ENCODE data around the gene POLE3. TPM values are rescaled to one million over a fixed set of nuclear protein-coding genes. Genes with fewer than 3 reads are reported as not detected.

Gene POLE3
- total and polyA plus RNA-seq, 9 of the 15 experiments (the other 6 are each of a cell fraction or from before 2014, with no cell fraction given), result 52.6 to 179 (median 110) TPM

DNA sequence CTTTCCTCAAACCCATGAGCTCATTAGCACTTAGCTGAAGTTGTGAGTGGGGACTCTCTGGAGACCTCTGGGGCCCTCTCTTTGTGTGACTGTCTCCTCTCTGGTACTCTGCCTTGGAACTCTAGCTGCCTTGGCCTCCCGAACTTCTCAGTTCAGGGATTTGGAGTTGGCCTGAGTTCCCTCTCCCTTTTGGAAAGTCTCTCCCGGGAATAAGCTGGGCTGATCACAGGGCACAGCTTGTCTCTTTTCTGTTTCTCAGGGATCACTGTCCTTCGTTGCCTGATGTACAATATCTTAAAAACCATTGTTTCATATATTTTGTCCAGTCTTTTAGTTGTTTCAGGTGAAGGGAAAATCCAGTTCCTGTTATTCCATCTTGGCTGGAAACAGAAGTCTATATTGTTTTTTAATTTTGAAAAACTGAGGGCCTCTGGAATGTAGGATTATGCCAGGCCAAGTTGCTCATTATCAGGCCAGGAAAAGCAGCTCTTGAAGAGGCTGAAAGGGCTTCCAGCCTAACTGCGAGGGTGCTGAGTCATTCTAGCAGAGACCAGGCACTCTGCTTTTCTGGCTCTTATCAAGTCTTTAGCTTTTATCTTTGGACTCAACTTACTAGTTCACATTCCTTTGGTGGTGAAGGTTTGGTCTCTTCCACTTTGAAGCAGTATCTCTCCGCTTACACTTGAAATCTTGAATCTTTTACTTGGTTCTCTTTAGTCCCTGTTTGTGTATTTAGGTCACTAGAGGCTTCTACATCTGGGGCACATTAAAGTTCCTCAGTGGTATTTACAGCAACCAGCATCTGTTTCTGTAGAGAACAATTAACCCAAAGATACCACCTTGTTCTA is 44.7 kb upstream of the POLE3 start (continued):
- TF ChIP-seq PCBP2 (IDR thresholded peaks at IDR 0.05; ENCODE audit: low read depth, low read length, poor library complexity, severe bottlenecking), result no peak
- TF ChIP-seq SREBF2 (CRISPR knock-in tag; IDR thresholded peaks at IDR 0.05), result no peak
- no peak for TF ChIP-seq CBFB (CRISPR knock-in tag; IDR thresholded peaks at IDR 0.05)
- no peak for TF ChIP-seq NR2C2 (CRISPR knock-in tag; IDR thresholded peaks at IDR 0.05)
- no peak for TF ChIP-seq NR2C2 (tag; IDR thresholded peaks at IDR 0.05)
- no peak for TF ChIP-seq ZNF274 (IDR thresholded peaks at IDR 0.05; ENCODE audit: borderline replicate concordance, low read depth, low read length)
- TF ChIP-seq ZBTB2 (IDR thresholded peaks at IDR 0.05), result no peak
- no peak for TF ChIP-seq MCM3 (IDR thresholded peaks at IDR 0.05)
- TF ChIP-seq RAD51 (IDR thresholded peaks at IDR 0.05; ENCODE audit: borderline replicate concordance, low read depth), result no peak
- no peak for TF ChIP-seq ZNF143 (CRISPR knock-in tag; IDR thresholded peaks at IDR 0.05)
- no peak for TF ChIP-seq SREBF1 (IDR thresholded peaks at IDR 0.05; ENCODE audit: borderline replicate concordance, low read depth, low read length)
- TF ChIP-seq CHCHD3 (CRISPR knock-in tag; IDR thresholded peaks at IDR 0.05), result no peak
- no peak for TF ChIP-seq ZNF584 (CRISPR knock-in tag; IDR thresholded peaks at IDR 0.05; ENCODE audit: low read depth)
- TF ChIP-seq POLR3G (IDR thresholded peaks at IDR 0.05; ENCODE audit: extremely low read depth, insufficient read length, insufficient replicate concordance), result no peak
- no peak for TF ChIP-seq DLX4 (CRISPR knock-in tag; IDR thresholded peaks at IDR 0.05)
- peak; percentile 90 for TF ChIP-seq BACH1 (tag; IDR thresholded peaks at IDR 0.05)
- 0 out of 4 replicates have a peak, but pooled peaks of 1 of the 2 experiments have one; percentile 35 for TF ChIP-seq ZNF639 (CRISPR knock-in tag; conservative IDR thresholded peaks at IDR 0.05 in 1 of 2, IDR thresholded peaks at IDR 0.05 in 1 of 2)
- no peak for TF ChIP-seq UBTF (IDR thresholded peaks at IDR 0.05; ENCODE audit: borderline replicate concordance in 1 of 2, low read depth in 2 of 2, low read length in 2 of 2)
